Gastrocnemius medialis (tissue), 4 donors: ENCODE results near the gene NCAM2.

Experiments
- POLR2A ChIP-seq, 2 donors: fragments of 450-650 bp; IDR thresholded peaks; one replicate each; pipeline ENCODE4 v1.6.1; 2017; ENCODE audit warnings: antibody characterized with exemption in 2 of 2, mild to moderate bottlenecking in 2 of 2, moderate library complexity in 2 of 2
- TF ChIP-seq, protein P1 (sequence below), 5 experiments: fragments of 450-650 bp in 3 of 5; fragments of 200-600 bp in 2 of 5; sonication (generic) in 2 of 5; IDR thresholded peaks in 4 of 5; conservative IDR thresholded peaks in 1 of 5; 1 replicate in 4 of 5; 2 replicates in 1 of 5; pipeline ENCODE4 v1.5.1; 2016 to 2019; ENCODE audit warnings: antibody characterized with exemption in 5 of 5, mild to moderate bottlenecking in 3 of 5, moderate library complexity in 3 of 5

DNA sequence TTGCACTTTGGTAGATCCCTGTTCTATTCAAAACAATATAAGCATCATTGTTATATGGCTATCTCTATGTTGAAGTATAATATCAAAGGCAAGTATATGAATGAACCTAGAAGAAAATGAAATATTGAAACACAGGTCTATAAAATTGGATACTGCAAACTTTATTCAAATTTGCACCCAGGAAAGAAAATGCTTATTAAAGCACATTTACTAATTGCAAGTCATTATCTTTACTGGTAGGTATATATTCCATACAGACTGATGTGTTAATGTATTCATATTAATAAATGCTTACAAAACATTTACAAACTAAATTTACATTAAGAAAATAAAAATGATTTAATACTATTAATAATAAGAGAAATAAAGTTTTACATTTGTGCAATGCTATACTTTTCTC lies 469.8 kb downstream of the NCAM2 start:
- TF ChIP-seq, protein P1, sequence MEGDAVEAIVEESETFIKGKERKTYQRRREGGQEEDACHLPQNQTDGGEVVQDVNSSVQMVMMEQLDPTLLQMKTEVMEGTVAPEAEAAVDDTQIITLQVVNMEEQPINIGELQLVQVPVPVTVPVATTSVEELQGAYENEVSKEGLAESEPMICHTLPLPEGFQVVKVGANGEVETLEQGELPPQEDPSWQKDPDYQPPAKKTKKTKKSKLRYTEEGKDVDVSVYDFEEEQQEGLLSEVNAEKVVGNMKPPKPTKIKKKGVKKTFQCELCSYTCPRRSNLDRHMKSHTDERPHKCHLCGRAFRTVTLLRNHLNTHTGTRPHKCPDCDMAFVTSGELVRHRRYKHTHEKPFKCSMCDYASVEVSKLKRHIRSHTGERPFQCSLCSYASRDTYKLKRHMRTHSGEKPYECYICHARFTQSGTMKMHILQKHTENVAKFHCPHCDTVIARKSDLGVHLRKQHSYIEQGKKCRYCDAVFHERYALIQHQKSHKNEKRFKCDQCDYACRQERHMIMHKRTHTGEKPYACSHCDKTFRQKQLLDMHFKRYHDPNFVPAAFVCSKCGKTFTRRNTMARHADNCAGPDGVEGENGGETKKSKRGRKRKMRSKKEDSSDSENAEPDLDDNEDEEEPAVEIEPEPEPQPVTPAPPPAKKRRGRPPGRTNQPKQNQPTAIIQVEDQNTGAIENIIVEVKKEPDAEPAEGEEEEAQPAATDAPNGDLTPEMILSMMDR (IDR thresholded peaks at IDR 0.05 in 4 of 5, conservative IDR thresholded peaks at IDR 0.05 in 1 of 5) = no peak
- TF ChIP-seq POLR2A (IDR thresholded peaks at IDR 0.05) = no peak
